ENCODE data around the gene CLIC3. TPM values are rescaled to one million over a fixed set of nuclear protein-coding genes. Genes with fewer than 3 reads are reported as not detected.

Gene CLIC3
- total and polyA plus RNA-seq, 4 donors = 17.2 to 115 (median 81.1) TPM

DNA sequence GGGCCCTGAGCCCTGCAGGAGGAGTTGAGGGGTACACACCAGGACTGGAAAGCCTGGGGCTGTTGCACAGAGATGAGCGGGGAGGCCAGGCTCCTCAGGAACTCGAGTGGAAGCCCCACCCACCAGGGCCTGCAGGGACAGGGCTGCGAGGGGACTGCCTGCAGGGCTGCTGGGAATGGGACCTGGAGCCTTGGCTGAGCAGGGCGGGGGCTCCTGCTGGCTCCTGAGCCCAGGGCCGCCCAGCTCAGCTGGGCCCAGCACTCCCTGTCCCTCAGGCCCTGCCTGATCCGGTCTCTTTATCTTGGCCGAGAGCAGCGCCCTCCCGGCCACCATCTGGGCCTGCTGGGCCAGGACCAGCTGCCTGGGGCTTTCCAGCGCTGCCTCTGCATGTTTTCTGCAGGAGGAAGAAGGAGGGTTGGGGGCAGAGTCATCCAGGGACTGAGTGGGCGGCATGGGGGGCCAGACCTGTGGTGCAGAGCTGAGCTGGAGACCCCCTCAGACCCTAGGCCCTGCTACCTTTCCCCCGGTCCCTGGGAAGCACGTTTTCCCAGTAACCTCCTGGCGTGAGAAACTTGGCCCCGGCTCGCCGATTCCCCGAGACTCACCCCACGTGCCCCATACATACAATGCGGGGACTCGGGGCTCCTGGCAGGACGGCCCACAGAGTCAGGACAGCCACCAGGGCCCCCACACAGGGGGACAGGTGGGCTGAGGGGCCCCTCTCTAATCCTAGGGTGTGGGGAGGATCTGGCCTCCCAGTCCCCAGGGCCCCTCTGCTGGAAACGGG is 34.9 kb downstream of the CLIC3 start:
- Histone ChIP-seq H3K9me3 (ENCODE audit: control insufficient read depth in 4 of 4, insufficient read depth in 3 of 4, low read length in 3 of 4) (no peaks in the 10 kb centered on the region), H3K27ac (ENCODE audit: low read depth in 1 of 2, low read length in 1 of 2) (no peak overlapping the region), H3K27me3 (ENCODE audit: control insufficient read depth in 3 of 3, insufficient read depth in 3 of 3, low read length in 2 of 3) (no peaks in the 10 kb centered on the region), H3K4me3 (no peak overlapping the region), H3K9ac (ENCODE audit: insufficient read depth in 1 of 2, low read length in 2 of 2) (no peak overlapping the region), H3K36me3 (ENCODE audit: control insufficient read depth in 4 of 4, insufficient read depth in 4 of 4, low read length in 4 of 4) (no peaks in the 10 kb centered on the region), H3K4me1 (ENCODE audit: control insufficient read depth in 5 of 5, insufficient read depth in 5 of 5, low read length in 5 of 5) (peaks cover 0 to 8% (median 3%) of the 10 kb centered on the region in 5 donors)
- TF ChIP-seq, protein P1, sequence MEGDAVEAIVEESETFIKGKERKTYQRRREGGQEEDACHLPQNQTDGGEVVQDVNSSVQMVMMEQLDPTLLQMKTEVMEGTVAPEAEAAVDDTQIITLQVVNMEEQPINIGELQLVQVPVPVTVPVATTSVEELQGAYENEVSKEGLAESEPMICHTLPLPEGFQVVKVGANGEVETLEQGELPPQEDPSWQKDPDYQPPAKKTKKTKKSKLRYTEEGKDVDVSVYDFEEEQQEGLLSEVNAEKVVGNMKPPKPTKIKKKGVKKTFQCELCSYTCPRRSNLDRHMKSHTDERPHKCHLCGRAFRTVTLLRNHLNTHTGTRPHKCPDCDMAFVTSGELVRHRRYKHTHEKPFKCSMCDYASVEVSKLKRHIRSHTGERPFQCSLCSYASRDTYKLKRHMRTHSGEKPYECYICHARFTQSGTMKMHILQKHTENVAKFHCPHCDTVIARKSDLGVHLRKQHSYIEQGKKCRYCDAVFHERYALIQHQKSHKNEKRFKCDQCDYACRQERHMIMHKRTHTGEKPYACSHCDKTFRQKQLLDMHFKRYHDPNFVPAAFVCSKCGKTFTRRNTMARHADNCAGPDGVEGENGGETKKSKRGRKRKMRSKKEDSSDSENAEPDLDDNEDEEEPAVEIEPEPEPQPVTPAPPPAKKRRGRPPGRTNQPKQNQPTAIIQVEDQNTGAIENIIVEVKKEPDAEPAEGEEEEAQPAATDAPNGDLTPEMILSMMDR (IDR thresholded peaks at IDR 0.05; ENCODE audit: control extremely low read depth, extremely low read depth) = no peak
- 83 to 86% methylated on average over 23 of the region's 23 CpGs for WGBS, 2 donors
- DNase-seq (no peak), ATAC-seq (ENCODE audit: insufficient read depth, low FRiP score) (no peak)

DNA sequence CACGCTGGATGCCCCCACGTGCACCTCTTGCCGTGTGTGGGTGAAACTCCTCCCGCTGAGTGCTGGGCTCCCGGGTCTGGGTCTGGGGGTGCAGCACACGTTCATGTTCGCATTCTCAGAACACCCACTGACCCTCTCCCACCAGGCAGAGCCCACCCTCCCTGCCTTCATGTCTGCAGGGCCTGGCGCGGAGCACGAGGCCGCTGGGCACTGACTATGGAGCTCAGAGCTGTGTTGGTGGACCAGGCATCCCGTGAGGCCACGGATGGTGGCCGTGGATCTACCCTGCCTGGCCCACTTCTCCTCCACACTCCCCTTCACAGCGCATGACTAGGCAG is 35.5 kb downstream of the CLIC3 start:
- H3K4me3 ChIP-seq = no peak overlapping the region
- H3K9ac ChIP-seq (ENCODE audit: insufficient read depth in 1 of 2, low read length in 2 of 2) = no peak overlapping the region
- 89 to 97% methylated on average over 15 of the region's 15 CpGs for WGBS, 2 donors
- H3K27me3 ChIP-seq (ENCODE audit: control insufficient read depth in 3 of 3, insufficient read depth in 3 of 3, low read length in 2 of 3) = no peaks in the 10 kb centered on the region
- TF ChIP-seq, protein P1 (IDR thresholded peaks at IDR 0.05; ENCODE audit: control extremely low read depth, extremely low read depth) = no peak
- no peaks in the 10 kb centered on the region for H3K9me3 ChIP-seq (ENCODE audit: control insufficient read depth in 4 of 4, insufficient read depth in 3 of 4, low read length in 3 of 4)
- ATAC-seq (ENCODE audit: insufficient read depth, low FRiP score) = no peak
- H3K27ac ChIP-seq (ENCODE audit: low read depth in 1 of 2, low read length in 1 of 2) = no peak overlapping the region
- H3K4me1 ChIP-seq (ENCODE audit: control insufficient read depth in 5 of 5, insufficient read depth in 5 of 5, low read length in 5 of 5) = peaks cover 0 to 8% (median 0%) of the 10 kb centered on the region in 5 donors
- no peaks in the 10 kb centered on the region for H3K36me3 ChIP-seq (ENCODE audit: control insufficient read depth in 4 of 4, insufficient read depth in 4 of 4, low read length in 4 of 4)
- no peak for DNase-seq

DNA sequence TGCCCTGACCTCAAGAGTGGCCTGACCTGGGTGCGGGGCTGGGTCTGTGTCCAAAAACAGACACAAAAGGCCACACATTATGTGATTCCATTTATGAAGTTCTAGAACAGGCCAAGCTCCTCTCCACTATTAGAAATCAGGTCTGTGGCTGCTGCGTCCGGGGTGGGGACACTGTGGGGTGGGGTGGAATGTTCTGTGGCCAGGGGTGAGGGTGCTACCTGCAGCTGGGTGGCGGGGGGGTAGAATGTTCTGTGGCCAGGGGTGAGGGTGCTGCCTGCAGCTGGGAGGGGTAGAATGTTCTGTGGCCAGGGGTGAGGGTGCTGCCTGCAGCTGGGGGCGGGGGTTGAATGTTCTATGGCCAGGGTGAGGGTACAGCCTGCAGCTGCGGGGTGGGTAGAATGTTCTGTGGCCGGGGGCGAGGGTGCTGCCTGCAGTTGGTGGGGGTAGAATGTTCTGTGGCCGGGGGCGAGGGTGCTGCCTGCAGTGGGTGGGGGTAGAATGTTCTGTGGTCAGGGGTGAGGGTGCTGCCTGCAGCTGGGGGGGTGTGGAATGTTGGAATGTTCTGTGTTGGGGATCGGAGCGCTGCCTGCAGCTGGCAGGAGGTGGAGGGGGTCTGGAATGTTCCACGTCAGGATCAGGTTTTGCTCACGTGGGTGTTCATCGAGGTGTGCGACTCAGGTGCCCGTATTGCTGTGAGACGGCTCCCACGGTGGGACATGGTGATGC is 36.0 kb downstream of the CLIC3 start:
- no peak for DNase-seq

More for the DNA sequence above, 36.0 kb downstream of the CLIC3 start:
- no peak overlapping the region for H3K4me3 ChIP-seq
- no peaks in the 10 kb centered on the region for H3K9me3 ChIP-seq (ENCODE audit: control insufficient read depth in 4 of 4, insufficient read depth in 3 of 4, low read length in 3 of 4)
- no peaks in the 10 kb centered on the region for H3K36me3 ChIP-seq (ENCODE audit: control insufficient read depth in 4 of 4, insufficient read depth in 4 of 4, low read length in 4 of 4)
- ATAC-seq (ENCODE audit: insufficient read depth, low FRiP score) = no peak
- H3K27me3 ChIP-seq (ENCODE audit: control insufficient read depth in 3 of 3, insufficient read depth in 3 of 3, low read length in 2 of 3) = no peaks in the 10 kb centered on the region
- 76 to 87% methylated on average over 19 of the region's 19 CpGs for WGBS, 2 donors
- H3K4me1 ChIP-seq (ENCODE audit: control insufficient read depth in 5 of 5, insufficient read depth in 5 of 5, low read length in 5 of 5) = peaks cover 0 to 8% (median 0%) of the 10 kb centered on the region in 5 donors
- H3K27ac ChIP-seq (ENCODE audit: low read depth in 1 of 2, low read length in 1 of 2) = no peak overlapping the region
- TF ChIP-seq, protein P1 (IDR thresholded peaks at IDR 0.05; ENCODE audit: control extremely low read depth, extremely low read depth) = no peak
- no peak overlapping the region for H3K9ac ChIP-seq (ENCODE audit: insufficient read depth in 1 of 2, low read length in 2 of 2)

Measured in lung (tissue), 12 donors.